ENCODE data around the gene TPX2.

Gene TPX2

DNA sequence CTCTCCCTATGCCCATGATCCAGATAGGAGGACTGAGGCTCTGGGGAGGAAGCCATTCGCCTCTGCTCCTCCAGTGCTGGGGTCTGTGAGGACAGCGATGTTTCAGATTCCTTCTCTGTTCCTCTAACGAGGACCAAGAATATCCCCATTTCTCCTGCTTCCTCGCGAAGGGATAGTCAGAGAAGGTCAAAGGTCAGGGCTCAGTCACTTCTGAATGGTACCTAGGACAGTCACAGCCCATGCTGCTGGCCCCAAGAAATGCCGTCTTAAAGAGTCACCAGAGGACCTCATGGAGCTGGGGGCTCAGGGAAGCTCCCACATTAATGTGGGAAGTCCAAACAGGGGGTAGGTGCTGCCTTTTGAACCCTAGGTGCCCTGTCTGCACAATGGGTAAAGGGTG, 104.2 kb downstream of the TPX2 start:
- TF ChIP-seq ZNF70 (CRISPR knock-in tag; IDR thresholded peaks at IDR 0.05) (no peak), ZFP30 (CRISPR knock-in tag; IDR thresholded peaks at IDR 0.05) (no peak), ESRRG (CRISPR knock-in tag; IDR thresholded peaks at IDR 0.05) (no peak), BACH2 (CRISPR knock-in tag; IDR thresholded peaks at IDR 0.05; ENCODE audit: borderline replicate concordance) (no peak)
- TF ChIP-seq, protein P1, sequence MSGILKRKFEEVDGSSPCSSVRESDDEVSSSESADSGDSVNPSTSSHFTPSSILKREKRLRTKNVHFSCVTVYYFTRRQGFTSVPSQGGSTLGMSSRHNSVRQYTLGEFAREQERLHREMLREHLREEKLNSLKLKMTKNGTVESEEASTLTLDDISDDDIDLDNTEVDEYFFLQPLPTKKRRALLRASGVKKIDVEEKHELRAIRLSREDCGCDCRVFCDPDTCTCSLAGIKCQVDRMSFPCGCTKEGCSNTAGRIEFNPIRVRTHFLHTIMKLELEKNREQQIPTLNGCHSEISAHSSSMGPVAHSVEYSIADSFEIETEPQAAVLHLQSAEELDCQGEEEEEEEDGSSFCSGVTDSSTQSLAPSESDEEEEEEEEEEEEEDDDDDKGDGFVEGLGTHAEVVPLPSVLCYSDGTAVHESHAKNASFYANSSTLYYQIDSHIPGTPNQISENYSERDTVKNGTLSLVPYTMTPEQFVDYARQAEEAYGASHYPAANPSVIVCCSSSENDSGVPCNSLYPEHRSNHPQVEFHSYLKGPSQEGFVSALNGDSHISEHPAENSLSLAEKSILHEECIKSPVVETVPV (CRISPR knock-in tag; IDR thresholded peaks at IDR 0.05) = no peak
- TF ChIP-seq, protein P2, sequence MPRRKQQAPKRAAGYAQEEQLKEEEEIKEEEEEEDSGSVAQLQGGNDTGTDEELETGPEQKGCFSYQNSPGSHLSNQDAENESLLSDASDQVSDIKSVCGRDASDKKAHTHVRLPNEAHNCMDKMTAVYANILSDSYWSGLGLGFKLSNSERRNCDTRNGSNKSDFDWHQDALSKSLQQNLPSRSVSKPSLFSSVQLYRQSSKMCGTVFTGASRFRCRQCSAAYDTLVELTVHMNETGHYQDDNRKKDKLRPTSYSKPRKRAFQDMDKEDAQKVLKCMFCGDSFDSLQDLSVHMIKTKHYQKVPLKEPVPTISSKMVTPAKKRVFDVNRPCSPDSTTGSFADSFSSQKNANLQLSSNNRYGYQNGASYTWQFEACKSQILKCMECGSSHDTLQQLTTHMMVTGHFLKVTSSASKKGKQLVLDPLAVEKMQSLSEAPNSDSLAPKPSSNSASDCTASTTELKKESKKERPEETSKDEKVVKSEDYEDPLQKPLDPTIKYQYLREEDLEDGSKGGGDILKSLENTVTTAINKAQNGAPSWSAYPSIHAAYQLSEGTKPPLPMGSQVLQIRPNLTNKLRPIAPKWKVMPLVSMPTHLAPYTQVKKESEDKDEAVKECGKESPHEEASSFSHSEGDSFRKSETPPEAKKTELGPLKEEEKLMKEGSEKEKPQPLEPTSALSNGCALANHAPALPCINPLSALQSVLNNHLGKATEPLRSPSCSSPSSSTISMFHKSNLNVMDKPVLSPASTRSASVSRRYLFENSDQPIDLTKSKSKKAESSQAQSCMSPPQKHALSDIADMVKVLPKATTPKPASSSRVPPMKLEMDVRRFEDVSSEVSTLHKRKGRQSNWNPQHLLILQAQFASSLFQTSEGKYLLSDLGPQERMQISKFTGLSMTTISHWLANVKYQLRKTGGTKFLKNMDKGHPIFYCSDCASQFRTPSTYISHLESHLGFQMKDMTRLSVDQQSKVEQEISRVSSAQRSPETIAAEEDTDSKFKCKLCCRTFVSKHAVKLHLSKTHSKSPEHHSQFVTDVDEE (CRISPR knock-in tag; IDR thresholded peaks at IDR 0.05) = no peak; the same call in 1 of the 2 replicates
- ATAC-seq = no peak

DNA sequence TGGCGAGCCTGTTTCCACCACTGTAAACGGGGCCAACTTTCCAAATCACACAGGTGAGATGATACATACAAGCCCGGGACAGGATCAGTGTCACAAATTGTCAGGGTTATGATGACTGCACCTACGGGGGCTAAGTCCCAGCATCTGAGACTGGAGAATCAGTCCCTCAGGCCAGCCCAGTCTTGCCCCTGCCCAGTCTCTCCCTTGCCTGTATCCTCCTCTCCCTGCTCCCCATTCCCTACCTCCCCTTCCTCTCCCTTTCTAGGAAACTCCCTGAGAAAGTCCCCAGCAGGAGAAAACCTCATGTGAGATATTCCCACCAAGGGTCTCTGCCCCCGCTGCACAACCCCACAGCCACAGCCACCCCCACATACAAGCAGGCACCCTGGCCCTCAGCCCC, 104.8 kb downstream of the TPX2 start:
- ATAC-seq = no peak
- TF ChIP-seq, protein P2 (CRISPR knock-in tag; IDR thresholded peaks at IDR 0.05) = peak; percentile 58; the same call in 1 of the 2 replicates
- TF ChIP-seq CSDC2 (CRISPR knock-in tag; IDR thresholded peaks at IDR 0.05) = no peak; the same call in 1 of the 2 replicates
- TF ChIP-seq RARB (CRISPR knock-in tag; IDR thresholded peaks at IDR 0.05) = no peak
- TF ChIP-seq, protein P3, sequence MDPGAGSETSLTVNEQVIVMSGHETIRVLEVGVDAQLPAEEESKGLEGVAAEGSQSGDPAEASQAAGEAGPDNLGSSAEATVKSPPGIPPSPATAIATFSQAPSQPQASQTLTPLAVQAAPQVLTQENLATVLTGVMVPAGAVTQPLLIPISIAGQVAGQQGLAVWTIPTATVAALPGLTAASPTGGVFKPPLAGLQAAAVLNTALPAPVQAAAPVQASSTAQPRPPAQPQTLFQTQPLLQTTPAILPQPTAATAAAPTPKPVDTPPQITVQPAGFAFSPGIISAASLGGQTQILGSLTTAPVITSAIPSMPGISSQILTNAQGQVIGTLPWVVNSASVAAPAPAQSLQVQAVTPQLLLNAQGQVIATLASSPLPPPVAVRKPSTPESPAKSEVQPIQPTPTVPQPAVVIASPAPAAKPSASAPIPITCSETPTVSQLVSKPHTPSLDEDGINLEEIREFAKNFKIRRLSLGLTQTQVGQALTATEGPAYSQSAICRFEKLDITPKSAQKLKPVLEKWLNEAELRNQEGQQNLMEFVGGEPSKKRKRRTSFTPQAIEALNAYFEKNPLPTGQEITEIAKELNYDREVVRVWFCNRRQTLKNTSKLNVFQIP (CRISPR knock-in tag; IDR thresholded peaks at IDR 0.05; ENCODE audit: borderline replicate concordance, low read depth) = no peak
- no peak for TF ChIP-seq ZNF70 (CRISPR knock-in tag; IDR thresholded peaks at IDR 0.05)
- no peak for TF ChIP-seq ESRRG (CRISPR knock-in tag; IDR thresholded peaks at IDR 0.05)

DNA sequence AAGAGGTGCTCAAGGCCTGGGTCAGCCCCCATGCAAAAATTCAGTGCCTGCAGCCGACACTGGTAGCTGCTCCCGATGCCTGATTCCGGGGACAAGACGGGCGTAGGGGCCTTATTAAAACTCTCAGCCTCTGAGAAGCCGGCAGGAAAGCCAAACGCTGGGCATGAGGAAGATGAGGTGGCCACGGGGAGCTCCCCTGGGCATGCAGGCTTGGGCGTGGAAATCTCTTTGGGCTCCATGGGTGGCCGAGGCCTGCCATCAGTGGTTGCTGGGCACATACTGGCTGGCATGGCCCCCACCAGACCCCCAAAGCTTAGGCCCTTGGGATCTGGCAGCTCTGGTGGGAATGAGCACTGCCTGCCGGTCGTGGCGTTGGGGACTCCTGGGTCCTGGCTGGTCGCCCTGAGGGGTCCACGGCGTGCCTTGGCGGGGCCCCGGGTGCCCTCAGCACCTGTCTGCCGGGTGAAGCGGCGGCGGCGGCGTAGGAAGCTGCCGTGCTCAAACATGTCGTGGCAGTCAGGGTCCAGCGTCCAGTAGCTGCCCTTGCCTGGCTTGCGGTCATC, 105.7 kb downstream of the TPX2 start:
- no peak for TF ChIP-seq ZFP30 (CRISPR knock-in tag; IDR thresholded peaks at IDR 0.05)
- TF ChIP-seq, protein P2 (CRISPR knock-in tag; IDR thresholded peaks at IDR 0.05) = peak; percentile 74; the same call in 1 of the 2 replicates
- no peak for ATAC-seq

DNA sequence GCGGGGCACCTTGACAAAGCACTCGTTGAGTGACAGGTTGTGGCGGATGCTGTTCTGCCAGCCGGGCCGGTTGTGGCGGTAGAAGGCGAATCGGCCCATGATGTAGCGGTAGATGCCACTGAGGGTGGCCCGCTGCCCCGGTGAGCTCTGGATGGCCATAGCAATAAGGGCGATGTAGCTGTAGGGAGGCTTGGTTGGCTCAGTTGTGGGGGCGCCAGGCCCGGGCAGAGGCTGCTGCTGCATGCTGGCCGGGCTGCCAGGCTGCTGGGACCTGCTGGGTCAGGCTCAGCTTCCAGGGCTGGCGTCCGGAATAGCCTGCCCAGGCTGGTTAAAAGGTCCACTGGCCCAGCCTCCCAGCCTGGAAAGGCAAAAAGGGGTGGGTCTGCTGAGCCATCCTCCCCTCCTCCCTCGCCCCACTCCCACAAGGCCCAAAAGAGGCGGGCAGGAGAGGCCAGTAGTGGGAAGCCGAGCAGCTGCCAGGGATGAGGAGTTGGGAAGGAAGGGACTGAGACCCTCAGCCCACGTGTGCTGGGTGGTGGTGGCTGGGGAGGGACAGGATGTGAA, 106.3 kb downstream of the TPX2 start, which contains the start of gene FOXS1:
FOXS1 (minus strand) TSS at position 305 of the 564 bp plus-strand sequence; CDS start at position 243, 62 bp downstream.
- peak; percentile 15 for ATAC-seq
- TF ChIP-seq ESRRG (CRISPR knock-in tag; IDR thresholded peaks at IDR 0.05) (no peak), TOX (CRISPR knock-in tag; IDR thresholded peaks at IDR 0.05; ENCODE audit: borderline replicate concordance) (no peak), ZC3H10 (CRISPR knock-in tag; IDR thresholded peaks at IDR 0.05) (no peak), CSDC2 (CRISPR knock-in tag; IDR thresholded peaks at IDR 0.05) (peak; percentile 67; the same call in 1 of the 2 replicates), RARB (CRISPR knock-in tag; IDR thresholded peaks at IDR 0.05) (no peak), ISL1 (CRISPR knock-in tag; IDR thresholded peaks at IDR 0.05) (no peak), ZNF565 (CRISPR knock-in tag; conservative IDR thresholded peaks at IDR 0.05; ENCODE audit: low read depth) (no peak), ZFP30 (CRISPR knock-in tag; IDR thresholded peaks at IDR 0.05) (no peak), TCF4 (CRISPR knock-in tag; IDR thresholded peaks at IDR 0.05; ENCODE audit: borderline replicate concordance) (no peak)
- TF ChIP-seq, protein P2 (CRISPR knock-in tag; IDR thresholded peaks at IDR 0.05) = peak; percentile 87; the same call in 1 of the 2 replicates
- TF ChIP-seq, protein P3 (CRISPR knock-in tag; IDR thresholded peaks at IDR 0.05; ENCODE audit: borderline replicate concordance, low read depth) = no peak
